ENCODE measurements around the gene TRIM4.
"Not testable (repeated sequence)": the region's sequence is repeated elsewhere in the genome, so short reads cannot be mapped to it uniquely, and the experiment has no call there.

TRIM4 gene

DNA sequence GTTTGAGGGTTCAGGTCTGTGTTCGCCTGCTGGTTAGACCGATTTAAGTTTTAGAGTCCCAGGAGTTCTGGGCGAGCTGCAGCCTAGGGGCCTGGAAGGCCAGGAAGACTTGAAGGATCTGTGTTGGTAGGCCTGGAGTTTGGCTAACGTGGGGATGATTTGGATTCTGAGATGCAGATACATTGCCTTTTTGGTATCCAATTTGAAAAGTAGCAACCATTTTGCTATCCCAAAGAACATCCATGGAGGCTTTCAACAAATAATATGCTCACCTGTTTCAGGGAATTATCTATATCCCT lies 433 bp upstream of the TRIM4 start:
- DNase-seq (ENCODE audit: low read depth in 2 of 2): no peak

DNA sequence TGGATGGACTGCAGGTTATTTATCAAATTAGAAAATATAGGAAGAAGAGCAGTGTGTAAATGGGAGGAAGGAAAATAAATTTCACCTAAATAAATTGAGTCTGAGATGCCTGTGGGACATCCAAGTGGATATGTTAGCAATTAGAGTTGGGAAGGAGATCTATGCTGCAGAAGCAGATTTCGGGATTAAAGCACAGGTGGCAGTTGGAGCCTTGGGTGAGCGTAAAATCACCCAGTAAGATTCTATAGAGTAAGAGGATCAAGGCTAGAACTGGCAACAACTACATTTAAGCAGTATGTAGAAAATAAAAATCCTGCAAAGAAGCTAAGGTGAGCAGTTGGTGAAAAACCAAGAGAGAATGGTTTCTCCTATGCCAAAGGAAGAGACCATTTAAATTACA lies 8.4 kb downstream of the TRIM4 start:
- no peak for DNase-seq (ENCODE audit: low read depth in 2 of 2)

DNA sequence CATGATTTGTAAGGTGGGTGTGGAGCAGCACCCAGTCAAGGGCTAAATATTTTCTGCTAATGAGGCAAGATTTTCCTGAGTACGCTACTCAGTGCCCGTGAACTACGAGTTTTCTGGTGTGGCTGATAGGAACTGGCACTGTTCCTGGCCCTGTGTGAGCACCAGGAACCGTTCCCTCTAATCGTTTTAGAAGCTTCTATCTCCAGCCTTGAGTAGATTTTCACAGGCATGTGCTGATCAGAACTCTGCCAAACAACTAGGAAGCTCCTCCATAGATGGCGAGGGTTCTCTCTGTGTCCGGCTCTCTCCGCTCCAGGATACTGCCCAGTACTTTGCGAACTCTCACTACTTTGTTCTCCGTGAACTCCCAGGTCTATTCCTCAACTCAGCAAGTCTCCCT lies 17.7 kb downstream of the TRIM4 start:
- no peak for DNase-seq (ENCODE audit: low read depth in 2 of 2)

- no peak for DNase-seq (ENCODE audit: low read depth in 2 of 2)
Measured at GRCh38 chr7:99899830-99900519, 19.4 kb downstream of the TRIM4 start.

GRCh38 chr7:99898836-99899235 lies 20.5 kb downstream of the TRIM4 start:
- DNase-seq (ENCODE audit: low read depth in 2 of 2): no peak

DNA sequence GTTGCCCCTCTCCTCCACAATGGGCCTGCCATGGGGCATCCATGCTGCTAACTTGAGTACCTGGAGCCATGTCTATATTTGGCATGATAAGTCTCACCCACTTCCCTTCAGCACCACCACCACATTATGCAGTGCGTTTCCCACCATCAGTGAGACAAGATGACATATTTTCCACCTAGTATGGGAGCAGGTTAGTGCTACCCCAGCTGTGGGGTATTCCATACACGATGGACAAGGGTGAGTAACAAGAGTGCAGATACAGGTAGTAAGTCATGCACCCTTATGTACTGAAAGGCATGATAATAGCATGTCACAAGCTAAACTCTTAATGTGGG lies 21.3 kb downstream of the TRIM4 start:
- DNase-seq (ENCODE audit: low read depth in 2 of 2): no peak

DNA sequence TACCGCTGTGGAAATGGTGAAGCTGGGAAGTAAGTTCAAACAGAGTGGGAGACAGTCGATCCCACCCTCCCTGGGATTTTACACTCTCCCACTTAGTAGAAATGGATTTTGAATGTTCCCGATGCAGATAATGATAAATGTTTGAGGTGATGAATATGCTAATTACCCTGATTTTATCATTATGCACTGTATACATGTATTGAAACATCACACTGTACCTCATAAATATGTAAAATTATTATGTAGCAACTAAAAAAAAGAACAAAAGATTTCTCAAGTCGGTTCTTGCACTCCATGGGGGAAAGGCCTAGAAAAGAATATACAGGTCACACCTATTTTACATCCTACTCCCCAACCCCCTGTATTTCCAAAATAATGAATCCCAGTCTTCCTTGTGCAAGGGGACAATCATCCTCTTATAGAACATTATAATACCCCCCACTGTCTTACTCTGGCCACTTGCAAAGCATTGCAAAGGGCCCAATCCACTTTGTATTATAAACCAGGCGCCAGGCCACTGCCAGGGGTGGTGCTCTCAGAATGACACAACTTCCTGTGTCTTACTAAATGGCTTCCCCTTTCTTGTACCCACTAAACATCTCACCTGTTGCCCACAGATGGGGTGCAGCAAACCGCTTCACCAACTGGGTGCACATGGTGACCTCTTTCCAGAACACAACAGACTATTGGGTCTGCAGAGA lies 21.9 kb downstream of the TRIM4 start:
- no peak for DNase-seq (ENCODE audit: low read depth in 2 of 2)

GRCh38 chr7:99894738-99895137 lies 24.6 kb downstream of the TRIM4 start:
- DNase-seq (ENCODE audit: low read depth in 2 of 2): no peak

DNA sequence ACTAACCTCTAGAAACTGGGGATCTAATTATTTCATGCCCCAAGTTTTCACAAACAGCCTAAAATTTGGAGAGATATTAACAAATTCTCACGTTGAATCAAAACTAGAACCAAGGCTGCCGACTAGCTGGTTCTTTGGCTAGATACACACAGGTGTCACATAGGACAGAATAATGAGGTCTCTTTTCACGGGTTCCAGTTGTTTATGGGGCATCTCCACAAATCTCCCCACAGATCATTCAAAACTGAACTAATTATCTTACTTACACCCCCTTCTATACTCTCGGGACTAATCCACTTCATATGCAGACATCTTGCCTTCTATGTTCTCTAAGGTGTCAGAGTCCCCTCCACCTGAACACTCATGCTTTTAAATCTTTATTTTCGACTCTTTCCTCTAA lies 26.1 kb downstream of the TRIM4 start:
- no peak for DNase-seq (ENCODE audit: low read depth in 2 of 2)

DNA sequence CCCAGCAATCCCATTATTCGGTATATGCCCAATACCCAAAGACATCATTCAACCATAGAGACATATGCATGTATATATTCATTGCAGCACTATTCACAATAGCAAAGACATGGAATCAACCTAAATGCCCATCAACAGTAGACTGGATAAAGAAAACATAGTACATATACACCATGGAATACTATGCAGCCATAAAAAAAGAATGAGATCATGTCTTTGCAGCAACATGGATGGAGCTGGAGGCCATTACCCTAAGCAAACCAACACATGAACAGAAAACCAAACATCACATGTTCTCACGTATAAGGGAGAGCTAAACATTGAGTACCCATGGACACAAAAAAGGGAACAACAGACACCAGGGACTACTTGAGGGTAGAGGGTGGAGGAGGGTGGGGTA lies 29.0 kb downstream of the TRIM4 start:
- DNase-seq (ENCODE audit: low read depth in 2 of 2): not testable (repeated sequence)

GRCh38 chr7:99888366-99888765 lies 31.0 kb downstream of the TRIM4 start:
- not testable (repeated sequence) for DNase-seq (ENCODE audit: low read depth in 2 of 2)

GRCh38 chr7:99881370-99881769 lies 38.0 kb downstream of the TRIM4 start:
- no peak for DNase-seq (ENCODE audit: low read depth in 2 of 2)

- no peak for DNase-seq (ENCODE audit: low read depth in 2 of 2)
Measured at GRCh38 chr7:99876933-99877332, 42.4 kb downstream of the TRIM4 start, which contains the start of gene OR2AE1. Gene OR2AE1 (minus strand): TSS chr7:99877033. CDS start chr7:99877033, 0 bp downstream.

GRCh38 chr7:99876491-99876890 lies 42.8 kb downstream of the TRIM4 start:
- no peak for DNase-seq (ENCODE audit: low read depth in 2 of 2)

DNA sequence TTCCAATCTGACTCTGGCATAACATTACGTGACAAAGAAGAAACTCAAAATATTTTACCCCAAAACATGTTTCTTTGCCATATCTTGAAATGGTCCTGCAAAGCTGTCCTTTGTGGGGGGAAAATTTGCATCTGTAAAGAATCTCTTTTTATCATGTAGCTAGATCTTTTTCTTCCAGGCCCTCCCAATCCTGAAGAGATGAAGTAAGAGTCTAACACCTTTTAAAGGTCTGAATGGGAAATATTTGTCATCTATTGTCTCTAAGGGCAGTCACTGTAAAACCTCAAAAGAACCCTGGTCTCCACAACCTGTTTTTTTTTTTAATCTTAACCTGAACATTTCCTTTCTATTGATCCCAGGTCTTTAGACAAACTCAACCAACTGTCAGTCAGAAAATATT lies 51.1 kb downstream of the TRIM4 start:
- no peak for DNase-seq (ENCODE audit: low read depth in 2 of 2)

- DNase-seq (ENCODE audit: low read depth in 2 of 2): not testable (repeated sequence)
Measured at GRCh38 chr7:99867477-99867876, 51.9 kb downstream of the TRIM4 start.

DNA sequence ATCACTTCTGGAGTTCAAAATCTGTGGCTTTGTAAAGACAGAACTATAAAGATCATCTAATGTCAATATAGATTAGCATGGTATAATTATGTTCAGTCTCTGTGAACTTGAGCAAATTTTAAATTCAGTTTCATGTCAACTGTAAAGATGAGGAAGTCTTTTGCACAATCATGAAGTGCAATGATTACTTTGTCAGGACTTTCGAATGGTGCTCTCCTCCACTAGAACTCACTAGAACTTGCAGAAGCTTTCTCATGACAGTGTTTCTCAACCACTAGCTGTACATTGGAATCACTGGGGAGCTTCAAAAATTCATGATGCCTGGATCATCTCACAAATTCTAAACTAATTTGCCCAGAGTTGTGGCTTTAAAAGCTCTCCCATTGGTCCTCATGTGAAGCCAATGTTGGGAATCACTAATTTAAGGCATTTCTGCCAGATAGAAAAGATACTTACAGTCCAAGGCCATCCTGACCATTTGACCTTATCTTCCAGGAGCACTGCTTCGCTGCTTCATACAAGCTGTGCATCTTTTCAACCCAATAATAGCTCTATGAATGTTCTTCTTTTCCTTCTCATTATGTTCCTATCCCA lies 55.4 kb downstream of the TRIM4 start:
- DNase-seq (ENCODE audit: low read depth in 2 of 2): no peak

DNA sequence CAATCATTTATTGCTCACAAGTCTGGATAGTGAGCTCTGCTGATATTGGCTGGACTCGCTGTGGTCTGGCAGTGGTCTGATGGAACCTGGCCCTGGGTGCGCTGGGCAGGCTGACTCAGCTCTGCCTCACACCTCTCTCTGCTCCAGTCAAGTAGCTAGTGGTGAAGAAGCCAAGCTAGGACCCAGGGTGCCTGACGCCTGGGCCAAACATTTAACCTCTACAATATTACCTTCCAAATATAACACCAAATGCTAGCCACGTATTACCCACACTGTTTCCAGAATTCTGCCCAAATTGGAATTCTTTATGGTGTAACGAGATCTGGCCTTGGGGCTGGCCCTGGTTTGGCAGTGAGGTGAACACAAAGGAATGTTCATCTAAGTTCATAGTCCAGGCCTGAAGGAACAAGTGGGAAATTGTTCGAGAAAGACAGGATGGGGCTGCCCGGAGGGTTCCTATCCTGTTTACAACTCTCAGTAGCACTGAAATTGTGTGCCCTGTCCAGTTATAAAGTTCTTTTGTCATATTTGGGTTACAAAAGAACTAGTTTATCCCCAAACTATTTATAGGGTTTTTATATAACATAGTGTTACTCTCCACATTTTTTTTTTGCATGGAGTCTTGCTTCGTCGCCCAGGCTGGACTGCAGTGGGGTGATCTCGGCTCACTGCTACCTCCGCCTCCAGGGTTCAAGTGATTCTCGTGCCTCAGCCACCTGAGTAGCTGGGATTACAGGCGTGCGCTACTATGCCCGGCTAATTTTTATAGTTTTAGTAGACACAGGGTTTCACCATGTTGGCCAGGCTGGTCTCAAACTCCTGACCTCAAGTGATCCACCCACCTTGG lies 58.8 kb downstream of the TRIM4 start:
- DNase-seq (ENCODE audit: low read depth in 2 of 2): no peak

- DNase-seq (ENCODE audit: low read depth in 2 of 2): no peak
Measured at GRCh38 chr7:99855236-99855635, 64.1 kb downstream of the TRIM4 start.

DNA sequence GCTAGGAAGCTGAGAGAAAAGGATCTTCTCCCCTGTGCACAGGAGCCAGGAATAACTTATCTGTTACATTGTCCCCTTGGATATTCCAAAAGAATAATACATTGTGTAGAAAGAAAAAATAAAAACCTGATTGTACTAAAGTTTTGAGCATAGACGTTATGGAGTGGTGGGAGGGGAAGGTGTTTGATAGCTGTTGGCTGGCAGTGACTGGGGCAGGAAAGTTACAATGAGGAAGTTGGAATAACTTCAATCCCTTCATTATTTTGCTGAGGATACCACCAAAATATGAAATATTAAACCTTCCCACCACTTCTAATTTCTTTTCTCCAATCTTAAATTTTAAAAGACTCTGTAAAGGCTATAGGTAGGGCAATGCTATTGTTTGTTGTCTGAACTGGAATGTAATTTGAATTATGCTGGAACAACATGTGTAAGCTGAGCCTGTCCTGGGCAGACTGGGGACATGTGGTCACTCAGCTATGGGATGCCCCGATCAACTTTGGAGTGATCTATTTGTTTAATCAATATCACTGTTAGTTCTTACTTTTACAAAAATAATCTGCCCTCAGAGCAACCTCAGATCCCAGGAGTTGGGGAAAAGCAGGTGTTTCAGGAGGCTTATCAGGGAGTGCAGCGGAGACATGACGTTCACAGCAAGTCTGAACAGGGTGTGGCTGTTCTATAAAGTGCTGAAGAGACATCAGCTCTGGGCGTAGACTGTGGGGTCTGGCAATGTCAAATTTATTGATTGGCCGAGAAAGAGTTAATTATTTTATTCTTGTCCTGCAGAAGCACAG lies 70.7 kb downstream of the TRIM4 start:
- DNase-seq (ENCODE audit: low read depth in 2 of 2): no peak

DNA sequence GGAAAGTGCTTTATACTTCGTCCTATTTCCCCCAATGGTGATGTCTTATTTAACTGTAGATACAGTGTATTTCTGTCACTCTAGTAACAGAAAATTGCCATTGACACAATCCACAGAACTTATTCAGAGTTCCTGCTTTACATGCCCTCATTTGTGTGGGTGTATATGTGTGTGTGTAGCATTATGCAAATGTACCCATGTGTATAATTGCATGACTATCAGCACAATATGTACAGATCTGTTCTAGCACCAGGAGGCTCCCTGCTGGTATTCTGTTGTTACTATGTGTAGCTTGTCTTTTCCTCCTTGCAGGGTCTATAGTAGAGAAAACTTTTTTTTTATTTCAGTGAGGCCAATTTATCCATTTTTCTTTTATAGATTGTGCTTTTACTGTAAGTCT lies 75.0 kb downstream of the TRIM4 start:
- DNase-seq (ENCODE audit: low read depth in 2 of 2): no peak

DNA sequence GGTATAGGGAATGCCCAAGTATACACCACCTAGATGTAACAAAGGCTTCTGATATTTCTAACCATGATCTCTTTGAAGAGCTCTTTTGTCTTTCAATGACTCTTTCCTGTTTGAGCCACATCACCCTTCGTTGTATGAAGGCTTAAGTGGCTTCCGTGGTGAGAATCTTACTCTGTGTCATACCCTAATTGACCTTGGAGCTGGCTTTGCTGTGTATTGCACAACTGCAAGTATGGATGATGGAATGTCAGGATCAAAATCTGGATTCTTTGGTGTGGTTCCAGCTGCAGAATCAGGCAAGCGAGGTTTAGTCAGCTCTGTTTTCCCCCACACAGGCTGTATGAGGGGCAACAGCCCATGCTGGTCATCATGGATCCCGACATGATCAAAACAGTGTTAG lies 75.5 kb downstream of the TRIM4 start:
- DNase-seq (ENCODE audit: low read depth in 2 of 2): no peak

All from stimulated activated CD8-positive, alpha-beta memory T cell treated with anti-CD3 and anti-CD28 coated beads, Interleukin-2, amount 100 ng/mL, for 1 hour (primary cell).